ENCODE results near the gene XRCC1. TPM values are rescaled to one million over a fixed set of nuclear protein-coding genes. Genes with fewer than 3 reads are reported as not detected.

XRCC1 gene
- total and polyA plus RNA-seq, 2 experiments from 2014 or later: 35.3 to 49.5 TPM

DNA sequence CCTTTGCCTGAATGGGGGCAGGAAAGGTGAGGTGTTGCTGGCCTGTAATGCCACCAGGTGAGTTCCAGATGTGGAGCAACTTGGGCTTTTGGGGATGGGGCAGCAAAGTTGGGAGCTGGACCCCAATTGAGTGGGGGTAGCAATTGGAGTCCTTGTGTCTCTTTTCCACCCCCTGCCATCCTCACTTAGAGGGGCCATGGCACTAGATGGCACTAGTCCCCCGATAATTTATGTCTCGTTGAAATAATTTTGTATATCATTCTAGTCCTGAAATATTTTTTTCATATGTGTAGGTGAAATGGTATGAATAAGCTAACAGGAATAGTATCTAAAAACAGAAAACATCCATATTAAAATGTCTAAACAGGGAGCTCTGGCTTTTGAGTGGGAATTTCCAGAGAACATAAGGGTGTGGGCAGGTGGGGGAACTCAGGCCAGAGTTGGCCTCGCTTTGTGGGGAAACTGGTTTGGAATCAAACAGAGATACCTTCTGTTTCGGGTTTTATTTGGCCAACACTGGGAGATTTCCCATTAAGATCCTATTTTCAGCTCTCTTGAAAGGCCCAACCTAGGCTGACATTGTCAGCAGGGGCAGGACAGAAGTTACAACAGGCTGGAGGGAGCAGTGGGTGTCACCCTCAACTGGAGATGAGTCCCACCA is 24.4 kb upstream of the XRCC1 start (continued):
- TF ChIP-seq, protein P1, sequence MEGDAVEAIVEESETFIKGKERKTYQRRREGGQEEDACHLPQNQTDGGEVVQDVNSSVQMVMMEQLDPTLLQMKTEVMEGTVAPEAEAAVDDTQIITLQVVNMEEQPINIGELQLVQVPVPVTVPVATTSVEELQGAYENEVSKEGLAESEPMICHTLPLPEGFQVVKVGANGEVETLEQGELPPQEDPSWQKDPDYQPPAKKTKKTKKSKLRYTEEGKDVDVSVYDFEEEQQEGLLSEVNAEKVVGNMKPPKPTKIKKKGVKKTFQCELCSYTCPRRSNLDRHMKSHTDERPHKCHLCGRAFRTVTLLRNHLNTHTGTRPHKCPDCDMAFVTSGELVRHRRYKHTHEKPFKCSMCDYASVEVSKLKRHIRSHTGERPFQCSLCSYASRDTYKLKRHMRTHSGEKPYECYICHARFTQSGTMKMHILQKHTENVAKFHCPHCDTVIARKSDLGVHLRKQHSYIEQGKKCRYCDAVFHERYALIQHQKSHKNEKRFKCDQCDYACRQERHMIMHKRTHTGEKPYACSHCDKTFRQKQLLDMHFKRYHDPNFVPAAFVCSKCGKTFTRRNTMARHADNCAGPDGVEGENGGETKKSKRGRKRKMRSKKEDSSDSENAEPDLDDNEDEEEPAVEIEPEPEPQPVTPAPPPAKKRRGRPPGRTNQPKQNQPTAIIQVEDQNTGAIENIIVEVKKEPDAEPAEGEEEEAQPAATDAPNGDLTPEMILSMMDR (conservative IDR thresholded peaks at IDR 0.05; ENCODE audit: low read depth in 2 of 2): peak in 1 of 2 experiments; percentile 21; a peak in 1 of 4 replicates
- no peak for TF ChIP-seq ZNF331 (CRISPR knock-in tag; IDR thresholded peaks at IDR 0.05; ENCODE audit: low read depth)

DNA sequence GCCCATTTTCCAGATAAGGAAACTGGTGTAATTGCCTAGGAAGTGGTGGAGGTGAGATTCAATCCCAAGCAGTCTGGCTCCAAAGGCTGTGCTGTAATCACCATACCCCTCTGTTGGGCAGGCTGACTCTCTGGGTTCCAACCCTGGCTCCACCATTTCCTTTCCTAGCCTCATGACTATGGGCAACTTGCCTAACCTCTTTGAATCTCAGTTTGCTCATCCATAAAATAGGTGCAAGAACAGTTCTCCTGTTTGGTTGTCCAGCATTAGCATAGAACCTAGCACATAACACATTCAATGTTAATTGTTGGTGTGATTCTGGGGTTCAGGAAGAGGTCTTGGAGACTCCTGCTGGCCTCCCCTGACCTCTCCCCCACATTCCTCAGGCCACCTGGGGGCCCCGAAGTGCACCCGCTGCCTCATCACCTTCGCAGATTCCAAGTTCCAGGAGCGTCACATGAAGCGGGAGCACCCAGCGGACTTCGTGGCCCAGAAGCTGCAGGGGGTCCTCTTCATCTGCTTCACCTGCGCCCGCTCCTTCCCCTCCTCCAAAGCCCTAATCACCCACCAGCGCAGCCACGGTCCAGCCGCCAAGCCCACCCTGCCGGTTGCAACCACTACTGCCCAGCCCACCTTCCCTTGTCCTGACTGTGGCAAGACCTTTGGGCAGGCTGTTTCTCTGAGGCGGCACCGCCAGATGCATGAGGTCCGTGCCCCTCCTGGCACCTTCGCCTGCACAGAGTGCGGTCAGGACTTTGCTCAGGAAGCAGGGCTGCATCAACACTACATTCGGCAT is 23.3 kb upstream of the XRCC1 start:
- H3K9me2 ChIP-seq (ENCODE audit: insufficient read depth): no peaks in the 10 kb centered on the region
- Mint-ChIP-seq H3K36me3 (ENCODE audit: low read depth) (peaks cover 9% of the 10 kb centered on the region), H3K9me3 (peaks cover 2% of the 10 kb centered on the region; the same call in 2 of the 3 replicates), H3K27ac (no peak overlapping the region), H3K4me3 (peak overlapping the region; percentile 16; the same call in 1 of the 3 replicates), H3K4me1 (peaks cover 14% of the 10 kb centered on the region), H3K27me3 (ENCODE audit: insufficient read depth, low read depth, poor library complexity) (peaks cover 14% of the 10 kb centered on the region)
- H3K27me3 ChIP-seq (ENCODE audit: insufficient read depth): no peaks in the 10 kb centered on the region
- peaks cover 10% of the 10 kb centered on the region for H3K4me1 ChIP-seq (ENCODE audit: insufficient read depth)
- no peak overlapping the region for H3K27ac ChIP-seq (ENCODE audit: low read depth)
- H3K4me2 ChIP-seq: no peak overlapping the region
- no peak overlapping the region for H3K4me3 ChIP-seq
- no peak for ATAC-seq
- DNase-seq (ENCODE audit: low spot score): no peak
- peaks cover 8% of the 10 kb centered on the region; the same call in 1 of the 2 replicates for H4K20me1 ChIP-seq (replicated peaks; ENCODE audit: insufficient read depth)
- H3K79me2 ChIP-seq (replicated peaks; ENCODE audit: insufficient read depth): peaks cover 23% of the 10 kb centered on the region
- 0 out of 2 replicates have a peak, but pooled peaks cover 11% of the 10 kb centered on the region for H3F3A ChIP-seq (replicated peaks; ENCODE audit: low read depth)
- H3K36me3 ChIP-seq (ENCODE audit: insufficient read depth): peaks cover 7% of the 10 kb centered on the region; the same call in 1 of the 2 replicates
- H2AFZ ChIP-seq: no peak overlapping the region
- TF ChIP-seq, protein P1 (conservative IDR thresholded peaks at IDR 0.05; ENCODE audit: low read depth in 2 of 2): no peak
- TF ChIP-seq, protein P2, sequence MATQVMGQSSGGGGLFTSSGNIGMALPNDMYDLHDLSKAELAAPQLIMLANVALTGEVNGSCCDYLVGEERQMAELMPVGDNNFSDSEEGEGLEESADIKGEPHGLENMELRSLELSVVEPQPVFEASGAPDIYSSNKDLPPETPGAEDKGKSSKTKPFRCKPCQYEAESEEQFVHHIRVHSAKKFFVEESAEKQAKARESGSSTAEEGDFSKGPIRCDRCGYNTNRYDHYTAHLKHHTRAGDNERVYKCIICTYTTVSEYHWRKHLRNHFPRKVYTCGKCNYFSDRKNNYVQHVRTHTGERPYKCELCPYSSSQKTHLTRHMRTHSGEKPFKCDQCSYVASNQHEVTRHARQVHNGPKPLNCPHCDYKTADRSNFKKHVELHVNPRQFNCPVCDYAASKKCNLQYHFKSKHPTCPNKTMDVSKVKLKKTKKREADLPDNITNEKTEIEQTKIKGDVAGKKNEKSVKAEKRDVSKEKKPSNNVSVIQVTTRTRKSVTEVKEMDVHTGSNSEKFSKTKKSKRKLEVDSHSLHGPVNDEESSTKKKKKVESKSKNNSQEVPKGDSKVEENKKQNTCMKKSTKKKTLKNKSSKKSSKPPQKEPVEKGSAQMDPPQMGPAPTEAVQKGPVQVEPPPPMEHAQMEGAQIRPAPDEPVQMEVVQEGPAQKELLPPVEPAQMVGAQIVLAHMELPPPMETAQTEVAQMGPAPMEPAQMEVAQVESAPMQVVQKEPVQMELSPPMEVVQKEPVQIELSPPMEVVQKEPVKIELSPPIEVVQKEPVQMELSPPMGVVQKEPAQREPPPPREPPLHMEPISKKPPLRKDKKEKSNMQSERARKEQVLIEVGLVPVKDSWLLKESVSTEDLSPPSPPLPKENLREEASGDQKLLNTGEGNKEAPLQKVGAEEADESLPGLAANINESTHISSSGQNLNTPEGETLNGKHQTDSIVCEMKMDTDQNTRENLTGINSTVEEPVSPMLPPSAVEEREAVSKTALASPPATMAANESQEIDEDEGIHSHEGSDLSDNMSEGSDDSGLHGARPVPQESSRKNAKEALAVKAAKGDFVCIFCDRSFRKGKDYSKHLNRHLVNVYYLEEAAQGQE (IDR thresholded peaks at IDR 0.05; ENCODE audit: unreplicated experiment): no peak
- TF ChIP-seq, protein P3, sequence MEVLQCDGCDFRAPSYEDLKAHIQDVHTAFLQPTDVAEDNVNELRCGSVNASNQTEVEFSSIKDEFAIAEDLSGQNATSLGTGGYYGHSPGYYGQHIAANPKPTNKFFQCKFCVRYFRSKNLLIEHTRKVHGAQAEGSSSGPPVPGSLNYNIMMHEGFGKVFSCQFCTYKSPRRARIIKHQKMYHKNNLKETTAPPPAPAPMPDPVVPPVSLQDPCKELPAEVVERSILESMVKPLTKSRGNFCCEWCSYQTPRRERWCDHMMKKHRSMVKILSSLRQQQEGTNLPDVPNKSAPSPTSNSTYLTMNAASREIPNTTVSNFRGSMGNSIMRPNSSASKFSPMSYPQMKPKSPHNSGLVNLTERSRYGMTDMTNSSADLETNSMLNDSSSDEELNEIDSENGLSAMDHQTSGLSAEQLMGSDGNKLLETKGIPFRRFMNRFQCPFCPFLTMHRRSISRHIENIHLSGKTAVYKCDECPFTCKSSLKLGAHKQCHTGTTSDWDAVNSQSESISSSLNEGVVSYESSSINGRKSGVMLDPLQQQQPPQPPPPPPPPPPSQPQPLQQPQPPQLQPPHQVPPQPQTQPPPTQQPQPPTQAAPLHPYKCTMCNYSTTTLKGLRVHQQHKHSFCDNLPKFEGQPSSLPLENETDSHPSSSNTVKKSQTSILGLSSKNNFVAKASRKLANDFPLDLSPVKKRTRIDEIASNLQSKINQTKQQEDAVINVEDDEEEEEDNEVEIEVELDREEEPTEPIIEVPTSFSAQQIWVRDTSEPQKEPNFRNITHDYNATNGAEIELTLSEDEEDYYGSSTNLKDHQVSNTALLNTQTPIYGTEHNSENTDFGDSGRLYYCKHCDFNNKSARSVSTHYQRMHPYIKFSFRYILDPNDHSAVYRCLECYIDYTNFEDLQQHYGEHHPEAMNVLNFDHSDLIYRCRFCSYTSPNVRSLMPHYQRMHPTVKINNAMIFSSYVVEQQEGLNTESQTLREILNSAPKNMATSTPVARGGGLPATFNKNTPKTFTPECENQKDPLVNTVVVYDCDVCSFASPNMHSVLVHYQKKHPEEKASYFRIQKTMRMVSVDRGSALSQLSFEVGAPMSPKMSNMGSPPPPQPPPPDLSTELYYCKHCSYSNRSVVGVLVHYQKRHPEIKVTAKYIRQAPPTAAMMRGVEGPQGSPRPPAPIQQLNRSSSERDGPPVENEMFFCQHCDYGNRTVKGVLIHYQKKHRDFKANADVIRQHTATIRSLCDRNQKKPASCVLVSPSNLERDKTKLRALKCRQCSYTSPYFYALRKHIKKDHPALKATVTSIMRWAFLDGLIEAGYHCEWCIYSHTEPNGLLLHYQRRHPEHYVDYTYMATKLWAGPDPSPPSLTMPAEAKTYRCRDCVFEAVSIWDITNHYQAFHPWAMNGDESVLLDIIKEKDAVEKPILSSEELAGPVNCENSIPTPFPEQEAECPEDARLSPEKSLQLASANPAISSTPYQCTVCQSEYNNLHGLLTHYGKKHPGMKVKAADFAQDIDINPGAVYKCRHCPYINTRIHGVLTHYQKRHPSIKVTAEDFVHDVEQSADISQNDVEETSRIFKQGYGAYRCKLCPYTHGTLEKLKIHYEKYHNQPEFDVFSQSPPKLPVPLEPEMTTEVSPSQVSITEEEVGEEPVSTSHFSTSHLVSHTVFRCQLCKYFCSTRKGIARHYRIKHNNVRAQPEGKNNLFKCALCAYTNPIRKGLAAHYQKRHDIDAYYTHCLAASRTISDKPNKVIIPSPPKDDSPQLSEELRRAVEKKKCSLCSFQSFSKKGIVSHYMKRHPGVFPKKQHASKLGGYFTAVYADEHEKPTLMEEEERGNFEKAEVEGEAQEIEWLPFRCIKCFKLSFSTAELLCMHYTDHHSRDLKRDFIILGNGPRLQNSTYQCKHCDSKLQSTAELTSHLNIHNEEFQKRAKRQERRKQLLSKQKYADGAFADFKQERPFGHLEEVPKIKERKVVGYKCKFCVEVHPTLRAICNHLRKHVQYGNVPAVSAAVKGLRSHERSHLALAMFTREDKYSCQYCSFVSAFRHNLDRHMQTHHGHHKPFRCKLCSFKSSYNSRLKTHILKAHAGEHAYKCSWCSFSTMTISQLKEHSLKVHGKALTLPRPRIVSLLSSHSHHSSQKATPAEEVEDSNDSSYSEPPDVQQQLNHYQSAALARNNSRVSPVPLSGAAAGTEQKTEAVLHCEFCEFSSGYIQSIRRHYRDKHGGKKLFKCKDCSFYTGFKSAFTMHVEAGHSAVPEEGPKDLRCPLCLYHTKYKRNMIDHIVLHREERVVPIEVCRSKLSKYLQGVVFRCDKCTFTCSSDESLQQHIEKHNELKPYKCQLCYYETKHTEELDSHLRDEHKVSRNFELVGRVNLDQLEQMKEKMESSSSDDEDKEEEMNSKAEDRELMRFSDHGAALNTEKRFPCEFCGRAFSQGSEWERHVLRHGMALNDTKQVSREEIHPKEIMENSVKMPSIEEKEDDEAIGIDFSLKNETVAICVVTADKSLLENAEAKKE (CRISPR knock-in tag; IDR thresholded peaks at IDR 0.05): no peak
- no peak for TF ChIP-seq JUNB (IDR thresholded peaks at IDR 0.05; ENCODE audit: unreplicated experiment)
- no peak for TF ChIP-seq EZH2phosphoT487 (IDR thresholded peaks at IDR 0.05; ENCODE audit: unreplicated experiment)
- TF ChIP-seq POLR2AphosphoS5 (IDR thresholded peaks at IDR 0.05; ENCODE audit: low read depth): no peak
- TF ChIP-seq NANOG (IDR thresholded peaks at IDR 0.05; ENCODE audit: borderline replicate concordance): no peak
